ENCODE measurements around the gene PAPOLA.

PAPOLA gene

GRCh38 chr14:96501217-96501739 is 904 bp upstream of the PAPOLA start:
- no peak for TF ChIP-seq EGR1 (IDR thresholded peaks at IDR 0.05)
- no peak for TF ChIP-seq ZBTB7A (IDR thresholded peaks at IDR 0.05; ENCODE audit: low read depth)
- no peak for TF ChIP-seq REST (IDR thresholded peaks at IDR 0.05; ENCODE audit: low read depth)
- no peak for TF ChIP-seq NFIC (IDR thresholded peaks at IDR 0.05)
- TF ChIP-seq EP300 (IDR thresholded peaks at IDR 0.05; ENCODE audit: borderline replicate concordance): no peak
- TF ChIP-seq RAD21 (IDR thresholded peaks at IDR 0.05; ENCODE audit: low read depth): no peak
- no peak for TF ChIP-seq YY1 (IDR thresholded peaks at IDR 0.05; ENCODE audit: low read depth)

DNA sequence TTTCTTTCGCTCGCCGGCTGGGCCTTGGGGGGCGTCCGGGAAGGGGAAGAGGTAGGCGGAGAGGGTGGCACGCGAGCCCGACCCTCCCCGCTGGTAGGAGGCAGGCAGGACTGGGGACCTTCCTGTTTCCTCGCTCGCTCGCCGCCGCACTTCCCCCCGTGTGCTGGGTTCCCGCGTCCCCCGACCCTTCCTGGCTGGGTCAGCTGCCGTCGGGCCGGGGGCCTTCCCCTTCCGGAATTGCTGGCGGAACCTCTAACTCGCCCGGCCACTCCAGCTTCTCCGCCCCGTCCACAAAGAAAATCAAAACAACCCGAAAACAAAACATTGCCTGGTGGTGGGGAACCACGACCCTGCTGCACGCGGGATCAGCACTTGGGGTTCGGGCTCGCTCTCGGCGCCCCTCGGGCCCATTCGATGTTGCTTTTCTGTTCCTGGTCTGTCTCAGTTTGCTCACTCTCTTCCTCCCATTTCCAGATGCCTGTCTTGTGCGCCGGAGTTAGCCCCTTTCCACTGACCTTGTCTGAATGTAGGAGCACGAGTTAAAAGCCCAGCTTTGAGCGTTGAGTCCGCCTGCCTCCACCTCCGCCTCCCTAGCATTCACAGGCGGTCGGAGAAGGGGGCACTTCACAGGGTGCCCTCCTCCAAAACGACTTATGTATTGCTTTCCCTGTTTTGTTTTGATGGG is 581 bp downstream of the PAPOLA start:
- TF ChIP-seq FOXM1 (IDR thresholded peaks at IDR 0.05; ENCODE audit: borderline replicate concordance, low read depth) (no peak), ZBTB7A (IDR thresholded peaks at IDR 0.05; ENCODE audit: low read depth) (peak; percentile 49; the same call in 1 of the 2 replicates), REST (IDR thresholded peaks at IDR 0.05; ENCODE audit: low read depth) (no peak)
- TF ChIP-seq, protein P1, sequence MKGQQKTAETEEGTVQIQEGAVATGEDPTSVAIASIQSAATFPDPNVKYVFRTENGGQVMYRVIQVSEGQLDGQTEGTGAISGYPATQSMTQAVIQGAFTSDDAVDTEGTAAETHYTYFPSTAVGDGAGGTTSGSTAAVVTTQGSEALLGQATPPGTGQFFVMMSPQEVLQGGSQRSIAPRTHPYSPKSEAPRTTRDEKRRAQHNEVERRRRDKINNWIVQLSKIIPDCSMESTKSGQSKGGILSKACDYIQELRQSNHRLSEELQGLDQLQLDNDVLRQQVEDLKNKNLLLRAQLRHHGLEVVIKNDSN (IDR thresholded peaks at IDR 0.05): peak; percentile 62; the same call in 1 of the 2 replicates

DNA sequence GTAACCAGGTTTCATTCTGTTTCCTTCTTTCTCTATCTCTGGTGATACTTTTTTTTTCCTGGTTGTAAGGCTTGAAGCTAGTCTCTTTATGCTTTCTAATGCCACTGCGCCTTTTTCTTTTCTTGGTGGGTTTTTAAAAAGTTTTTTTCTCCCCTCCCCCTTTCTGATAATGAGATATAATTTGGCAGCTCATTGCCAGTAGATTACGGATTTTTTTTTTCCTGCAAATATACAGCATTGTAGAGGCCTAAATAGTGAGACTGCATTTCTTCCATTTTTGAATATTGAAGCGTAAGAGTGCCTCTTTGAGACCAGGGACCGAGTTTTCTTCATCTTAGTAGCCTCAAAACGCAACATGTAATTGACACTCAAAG is 1.1 kb downstream of the PAPOLA start:
- TF ChIP-seq CREB1 (IDR thresholded peaks at IDR 0.05; ENCODE audit: low read depth) (no peak), YY1 (IDR thresholded peaks at IDR 0.05; ENCODE audit: low read depth) (no peak), RAD21 (IDR thresholded peaks at IDR 0.05; ENCODE audit: low read depth) (no peak), TCF12 (IDR thresholded peaks at IDR 0.05; ENCODE audit: low read depth) (no peak), REST (IDR thresholded peaks at IDR 0.05; ENCODE audit: low read depth) (no peak), TEAD4 (IDR thresholded peaks at IDR 0.05) (no peak), FOXM1 (IDR thresholded peaks at IDR 0.05; ENCODE audit: borderline replicate concordance, low read depth) (no peak), EP300 (IDR thresholded peaks at IDR 0.05; ENCODE audit: borderline replicate concordance) (no peak), NFIC (IDR thresholded peaks at IDR 0.05) (no peak), TAF1 (IDR thresholded peaks at IDR 0.05; ENCODE audit: low read depth) (no peak), ZBTB7A (IDR thresholded peaks at IDR 0.05; ENCODE audit: low read depth) (no peak)
- TF ChIP-seq, protein P1 (IDR thresholded peaks at IDR 0.05): no peak

- no peak for TF ChIP-seq EGR1 (IDR thresholded peaks at IDR 0.05)
- TF ChIP-seq CEBPB (IDR thresholded peaks at IDR 0.05): no peak
- no peak for TF ChIP-seq TAF1 (IDR thresholded peaks at IDR 0.05; ENCODE audit: low read depth)
- no peak for TF ChIP-seq FOXM1 (IDR thresholded peaks at IDR 0.05; ENCODE audit: borderline replicate concordance, low read depth)
Measured at GRCh38 chr14:96507723-96508122, 5.5 kb downstream of the PAPOLA start.

GRCh38 chr14:96508900-96509299 is 6.7 kb downstream of the PAPOLA start:
- no peak for TF ChIP-seq EGR1 (IDR thresholded peaks at IDR 0.05)
- no peak for TF ChIP-seq REST (IDR thresholded peaks at IDR 0.05; ENCODE audit: low read depth)
- TF ChIP-seq FOXM1 (IDR thresholded peaks at IDR 0.05; ENCODE audit: borderline replicate concordance, low read depth): no peak
- TF ChIP-seq CREB1 (IDR thresholded peaks at IDR 0.05; ENCODE audit: low read depth): no peak
- TF ChIP-seq TCF12 (IDR thresholded peaks at IDR 0.05; ENCODE audit: low read depth): no peak
- no peak for TF ChIP-seq TAF1 (IDR thresholded peaks at IDR 0.05; ENCODE audit: low read depth)
- no peak for TF ChIP-seq TEAD4 (IDR thresholded peaks at IDR 0.05)
- no peak for TF ChIP-seq RAD21 (IDR thresholded peaks at IDR 0.05; ENCODE audit: low read depth)
- no peak for TF ChIP-seq EP300 (IDR thresholded peaks at IDR 0.05; ENCODE audit: borderline replicate concordance)
- TF ChIP-seq, protein P2, sequence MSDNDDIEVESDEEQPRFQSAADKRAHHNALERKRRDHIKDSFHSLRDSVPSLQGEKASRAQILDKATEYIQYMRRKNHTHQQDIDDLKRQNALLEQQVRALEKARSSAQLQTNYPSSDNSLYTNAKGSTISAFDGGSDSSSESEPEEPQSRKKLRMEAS (IDR thresholded peaks at IDR 0.05): no peak
- no peak for TF ChIP-seq ZBTB7A (IDR thresholded peaks at IDR 0.05; ENCODE audit: low read depth)
- TF ChIP-seq YY1 (IDR thresholded peaks at IDR 0.05; ENCODE audit: low read depth): no peak
